ENCODE measurements around the gene CRTC1. TPM values are rescaled to one million over a fixed set of nuclear protein-coding genes. Genes with fewer than 3 reads are reported as not detected.

The CRTC1 gene
- total RNA-seq, 1 experiment from 2014 or later = 2.0 TPM

DNA sequence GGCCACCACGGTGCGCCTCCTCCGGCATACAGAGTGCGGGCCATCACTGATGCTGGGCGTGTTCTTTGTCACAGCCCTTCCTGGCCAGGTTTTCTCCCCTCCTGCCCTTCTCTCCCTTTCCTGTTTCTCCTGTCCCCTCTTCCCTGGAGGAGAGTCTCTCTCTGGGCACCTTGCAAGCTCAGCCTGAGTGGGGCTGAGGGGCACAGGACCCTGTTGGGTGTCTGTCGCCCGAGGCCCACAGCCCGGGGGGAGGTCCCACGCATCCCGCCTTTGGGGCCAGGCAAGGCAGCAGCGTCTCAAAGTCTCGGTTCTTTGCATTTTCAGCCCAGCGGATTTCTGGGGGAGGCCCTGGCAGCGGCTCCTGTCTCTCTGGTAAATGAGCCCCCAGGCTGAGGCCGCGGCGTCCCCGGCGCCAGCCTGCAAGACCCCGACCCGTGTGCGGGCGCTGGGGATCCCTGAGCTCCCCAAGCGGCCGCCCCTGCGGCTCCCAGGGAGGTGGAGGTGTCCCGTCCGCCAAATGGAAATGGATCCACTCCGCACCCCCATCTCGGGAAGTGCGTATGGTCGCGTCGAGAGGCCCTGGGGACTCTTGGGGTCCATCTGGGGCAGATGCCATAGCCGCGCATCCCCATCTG, 60.4 kb downstream of the CRTC1 start:
- no peak for DNase-seq (ENCODE audit: low read depth)

DNA sequence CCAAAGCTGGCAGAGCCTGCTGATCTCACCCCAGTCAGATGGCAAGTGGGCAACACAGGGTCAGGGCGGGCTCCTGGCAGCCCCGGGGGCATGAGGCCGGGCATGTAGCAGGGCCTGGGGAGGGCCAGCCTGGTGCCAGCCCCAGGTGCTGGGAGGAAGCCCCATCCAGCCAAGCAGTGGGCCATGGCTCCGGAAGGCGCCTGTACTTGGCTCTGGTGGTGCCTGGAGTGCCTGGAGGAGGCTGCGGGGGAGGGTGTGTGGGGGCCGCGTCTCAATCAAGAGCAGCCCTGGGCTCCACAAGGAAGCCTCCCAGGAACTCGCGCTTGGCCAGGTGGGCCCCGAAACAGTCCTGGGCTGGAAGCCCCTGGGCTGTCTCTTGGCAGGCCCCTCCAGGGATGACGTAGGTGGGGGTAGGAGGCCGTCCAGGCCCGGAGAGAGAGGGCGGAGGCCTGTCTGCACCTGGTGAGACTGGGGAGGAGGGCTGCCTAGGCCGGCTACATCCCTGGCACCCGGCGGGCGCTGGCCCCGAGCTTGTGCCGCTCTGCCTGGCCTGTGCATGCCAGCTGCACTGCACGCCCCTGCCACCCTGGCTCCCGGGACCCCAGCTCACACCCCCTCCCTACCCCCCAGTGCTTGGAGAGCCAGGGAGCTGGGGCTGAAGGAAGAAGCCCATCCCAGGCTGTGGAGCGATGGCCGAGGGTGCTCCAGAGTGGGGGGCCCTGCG, 61.7 kb downstream of the CRTC1 start:
- no peak for DNase-seq (ENCODE audit: low read depth)

DNA sequence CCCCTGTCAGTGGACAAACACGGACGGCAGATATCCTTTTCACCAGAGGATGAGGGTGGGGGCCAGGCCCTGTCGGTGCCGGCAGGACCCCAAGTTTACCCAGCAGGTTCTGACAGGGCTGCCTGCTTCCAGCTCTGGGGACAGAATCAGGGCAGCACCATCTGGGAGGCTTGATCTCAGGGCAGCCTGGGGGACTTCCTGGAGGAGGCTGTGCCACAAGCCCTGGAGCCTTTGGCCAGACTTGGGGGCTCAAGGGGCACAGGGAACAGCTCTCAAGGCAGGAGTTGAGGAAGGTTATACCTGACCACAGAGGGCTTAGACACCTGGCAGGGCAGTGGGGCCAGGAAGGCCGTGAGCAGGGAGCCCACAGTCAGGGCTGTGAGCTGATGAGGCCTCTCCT, 62.5 kb downstream of the CRTC1 start:
- DNase-seq (ENCODE audit: low read depth) = no peak

DNA sequence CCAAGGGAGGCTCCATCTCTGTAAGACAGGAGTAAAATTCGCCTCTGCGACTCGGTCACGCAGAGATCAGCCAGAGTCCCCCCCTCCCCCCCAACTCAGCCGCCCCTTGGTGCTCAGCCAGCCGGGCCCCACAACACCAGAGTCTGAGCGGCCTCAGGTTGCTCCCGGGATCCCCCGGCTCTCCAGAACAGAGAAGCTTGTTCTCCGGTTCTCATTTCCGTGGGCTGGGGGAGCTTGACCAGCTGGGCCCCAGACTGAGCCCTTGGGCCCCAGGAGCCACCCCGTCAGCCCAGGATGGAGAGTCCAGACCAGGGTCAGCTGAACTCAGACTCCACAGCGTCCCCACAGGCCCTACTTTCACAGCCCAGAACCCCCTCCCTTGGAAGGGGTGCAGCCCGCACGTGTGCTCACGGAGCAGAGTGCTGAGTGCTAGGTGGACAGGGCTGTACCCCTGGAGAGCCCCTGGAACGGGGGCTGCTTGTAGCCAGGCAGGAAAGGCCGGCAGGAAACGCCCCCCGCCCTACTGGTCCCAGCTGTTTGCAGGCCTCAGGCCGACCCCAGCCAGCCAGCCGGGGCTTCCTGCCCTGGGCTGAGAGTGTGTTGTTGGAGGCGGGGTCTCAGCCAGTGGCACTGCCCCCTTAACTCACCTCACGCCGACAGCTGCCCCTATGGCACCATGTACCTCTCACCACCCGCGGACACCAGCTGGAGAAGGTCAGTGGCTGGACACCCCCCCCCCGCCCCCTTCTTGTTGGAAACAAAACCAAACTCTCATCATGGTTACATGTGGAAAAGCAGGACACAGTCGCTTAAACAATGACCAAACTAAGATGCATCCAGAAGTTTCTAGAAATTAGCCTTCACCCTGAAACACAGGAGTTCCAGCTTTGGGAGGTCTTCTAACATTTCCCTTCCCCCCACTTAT, 63.2 kb downstream of the CRTC1 start:
- DNase-seq (ENCODE audit: low read depth) = no peak

DNA sequence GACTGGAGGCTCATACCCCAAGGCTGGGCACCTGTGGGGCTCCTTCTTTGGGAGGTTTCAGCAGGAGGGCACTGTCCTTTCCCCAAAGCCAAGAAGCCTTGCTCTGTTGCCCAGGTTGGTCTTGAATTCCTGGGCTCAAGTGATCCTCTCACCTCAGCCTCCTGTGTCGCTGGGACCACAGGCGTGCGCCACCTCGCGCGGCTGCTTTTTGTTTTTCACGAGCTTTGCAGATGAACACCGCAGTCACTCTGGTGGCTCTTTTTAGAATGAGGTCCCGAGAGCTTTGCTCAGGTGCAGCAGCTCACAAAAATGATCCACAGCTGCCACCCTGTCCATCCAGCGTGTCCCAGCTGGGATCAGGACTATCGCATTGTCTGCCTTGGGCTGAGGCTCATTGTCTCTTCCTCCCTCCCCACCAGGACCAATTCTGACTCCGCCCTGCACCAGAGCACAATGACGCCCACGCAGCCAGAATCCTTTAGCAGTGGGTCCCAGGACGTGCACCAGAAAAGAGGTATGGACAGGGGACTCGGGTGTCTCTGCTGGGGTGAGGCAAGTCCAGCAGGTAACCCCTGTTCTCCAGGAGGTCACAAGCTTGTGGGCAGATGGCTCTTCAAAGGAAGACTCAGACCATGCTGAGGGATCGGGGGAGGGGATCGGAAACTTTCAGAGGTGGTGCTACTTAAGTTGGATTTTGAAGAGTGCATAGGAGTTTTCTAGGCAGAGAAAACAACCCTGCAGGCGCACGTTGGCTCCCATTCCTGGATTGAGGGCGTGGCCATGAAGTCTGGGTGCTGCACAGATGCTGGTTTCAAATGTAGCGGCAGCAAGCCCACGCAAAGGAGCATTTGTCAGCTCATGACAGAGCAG, 66.1 kb downstream of the CRTC1 start:
- no peak for DNase-seq (ENCODE audit: low read depth)

DNA sequence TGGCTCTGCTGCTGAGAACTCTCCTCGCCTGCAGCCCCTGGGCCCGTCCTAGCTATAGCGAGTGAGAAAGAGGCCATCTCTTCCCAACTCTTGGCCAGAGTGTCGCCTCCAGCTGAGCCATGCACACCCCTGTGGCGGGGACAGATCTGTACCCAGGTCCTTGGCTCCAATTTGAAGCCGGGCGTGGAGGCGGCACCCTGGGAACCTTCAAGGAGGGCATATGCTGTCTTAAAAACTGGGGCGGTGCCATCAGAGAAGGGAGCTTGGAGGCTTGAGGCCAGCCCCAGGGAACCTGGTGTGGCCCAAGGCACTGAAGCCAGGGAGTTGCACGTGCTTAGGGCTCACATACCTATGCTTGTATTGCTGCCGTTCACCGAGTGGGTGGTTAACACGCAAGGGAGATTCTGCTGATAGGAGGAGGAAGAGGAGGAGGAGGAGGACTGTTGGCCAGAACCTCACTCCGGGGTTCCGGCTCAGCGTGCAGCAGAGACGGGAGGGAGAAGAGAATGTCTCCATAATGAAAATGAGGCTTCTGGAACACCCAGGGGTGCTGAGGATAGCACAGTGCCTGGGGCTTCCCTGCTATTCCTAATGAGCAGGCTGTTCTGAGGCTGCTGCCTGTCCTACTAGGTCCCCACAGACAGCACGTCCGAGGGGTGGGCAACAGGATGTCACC, 67.0 kb downstream of the CRTC1 start:
- DNase-seq (ENCODE audit: low read depth) = no peak

DNA sequence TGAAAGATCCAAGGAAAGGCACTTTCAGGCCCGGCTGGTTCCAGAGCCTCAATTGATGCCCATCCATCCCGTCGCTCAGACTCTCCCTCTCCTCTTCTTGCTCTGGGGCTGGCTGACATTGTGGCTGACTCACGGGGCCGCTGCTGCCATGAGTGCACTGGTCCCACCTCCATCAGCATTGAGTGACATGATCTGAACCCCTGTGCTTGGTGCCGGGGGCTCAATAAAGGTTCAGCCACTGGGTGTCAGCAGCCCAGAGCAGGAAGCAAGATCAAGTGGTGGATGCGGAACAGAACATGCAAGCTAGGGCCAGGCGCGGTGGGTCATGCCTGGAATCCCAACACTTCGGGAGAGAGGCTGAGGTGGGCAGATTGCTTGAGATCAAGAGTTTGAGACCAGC, 68.1 kb downstream of the CRTC1 start:
- no peak for DNase-seq (ENCODE audit: low read depth)

DNA sequence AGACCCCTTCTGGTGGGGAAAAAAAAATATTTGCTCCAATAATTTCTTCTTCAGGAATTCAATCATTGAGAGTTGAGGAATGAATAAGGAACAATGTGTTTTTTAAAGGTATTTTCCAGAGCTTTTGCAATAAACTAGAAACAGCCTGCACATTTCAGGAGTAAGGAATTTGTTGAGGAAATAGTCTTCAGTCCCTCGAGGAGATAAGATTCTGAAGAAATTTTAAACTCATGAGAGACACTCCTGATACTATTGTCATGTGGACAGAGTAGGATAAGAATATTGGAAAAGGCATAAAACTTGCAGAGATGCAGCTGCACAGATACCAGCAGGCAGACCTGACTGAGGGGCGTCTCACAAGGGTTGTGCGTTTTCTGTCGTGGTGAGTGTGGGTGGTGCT, 71.0 kb downstream of the CRTC1 start:
- DNase-seq (ENCODE audit: low read depth) = no peak

DNA sequence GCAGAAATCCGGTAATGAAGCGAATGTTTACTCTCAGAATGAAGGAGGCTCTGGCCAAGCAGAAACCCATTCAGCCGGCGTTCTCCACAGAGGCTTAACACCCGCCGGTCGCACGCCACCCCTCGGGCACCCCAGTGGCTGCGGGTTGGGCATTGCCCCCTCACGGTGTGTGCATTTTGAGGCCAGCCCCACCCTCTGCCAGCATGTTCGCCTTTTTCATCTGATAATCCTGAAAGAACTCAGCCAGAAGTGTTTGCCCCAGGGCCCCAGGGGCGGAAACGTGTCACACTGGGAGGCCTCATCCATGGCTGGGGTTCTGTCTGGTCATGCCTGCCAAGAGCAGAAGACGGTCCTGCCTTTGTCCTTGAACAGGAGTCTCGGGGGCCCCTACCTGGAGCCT, 73.4 kb downstream of the CRTC1 start:
- DNase-seq (ENCODE audit: low read depth) = no peak

DNA sequence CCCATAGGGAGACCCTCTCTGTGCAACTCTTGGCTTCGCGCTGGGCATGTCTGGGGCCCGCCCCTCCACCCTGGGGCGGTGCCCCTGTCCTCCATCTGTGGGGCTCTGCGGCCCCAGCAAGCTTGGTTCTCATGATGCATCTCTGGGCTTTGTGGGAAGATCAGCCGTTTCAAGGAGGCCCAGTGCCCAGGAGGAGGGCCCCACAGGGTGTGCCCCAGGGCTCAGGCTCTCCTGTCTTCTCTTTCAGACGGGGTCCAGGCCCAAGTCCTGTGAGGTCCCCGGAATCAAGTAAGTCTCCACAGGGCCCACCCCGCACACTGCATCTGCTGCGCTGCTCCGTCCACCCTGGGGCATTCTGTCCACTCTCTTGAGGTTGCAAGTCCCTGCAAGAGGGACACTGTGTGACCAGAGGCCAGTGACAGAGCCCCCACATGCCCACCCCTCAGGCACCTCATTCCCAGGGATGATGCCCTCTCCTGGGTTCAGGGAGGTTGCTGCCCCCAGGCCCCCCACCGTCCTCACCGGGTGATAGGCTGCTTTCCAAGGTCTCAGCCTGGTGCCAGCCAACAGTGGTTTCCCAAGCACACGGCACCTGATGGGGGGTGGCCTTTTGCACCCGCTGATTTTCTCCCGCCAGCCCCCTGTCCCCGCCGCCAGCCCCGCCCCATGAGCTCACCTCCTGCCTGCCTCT, 76.0 kb downstream of the CRTC1 start:
- no peak for DNase-seq (ENCODE audit: low read depth)

DNA sequence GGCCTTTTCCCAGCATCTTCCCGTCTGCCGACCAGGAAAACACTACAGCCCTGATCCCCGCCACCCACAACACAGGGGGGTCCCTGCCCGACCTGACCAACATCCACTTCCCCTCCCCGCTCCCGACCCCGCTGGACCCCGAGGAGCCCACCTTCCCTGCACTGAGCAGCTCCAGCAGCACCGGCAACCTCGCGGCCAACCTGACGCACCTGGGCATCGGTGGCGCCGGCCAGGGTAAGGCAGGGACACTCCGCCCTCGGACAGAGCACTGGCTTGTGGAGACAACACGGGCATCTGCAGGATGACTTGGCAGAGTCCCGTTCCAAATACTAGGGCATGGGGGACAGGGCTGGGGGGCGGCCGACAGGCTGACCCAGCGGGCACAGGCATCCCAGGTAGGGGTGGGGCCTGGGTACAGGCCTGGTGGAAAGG, 76.5 kb downstream of the CRTC1 start:
- no peak for DNase-seq (ENCODE audit: low read depth)

DNA sequence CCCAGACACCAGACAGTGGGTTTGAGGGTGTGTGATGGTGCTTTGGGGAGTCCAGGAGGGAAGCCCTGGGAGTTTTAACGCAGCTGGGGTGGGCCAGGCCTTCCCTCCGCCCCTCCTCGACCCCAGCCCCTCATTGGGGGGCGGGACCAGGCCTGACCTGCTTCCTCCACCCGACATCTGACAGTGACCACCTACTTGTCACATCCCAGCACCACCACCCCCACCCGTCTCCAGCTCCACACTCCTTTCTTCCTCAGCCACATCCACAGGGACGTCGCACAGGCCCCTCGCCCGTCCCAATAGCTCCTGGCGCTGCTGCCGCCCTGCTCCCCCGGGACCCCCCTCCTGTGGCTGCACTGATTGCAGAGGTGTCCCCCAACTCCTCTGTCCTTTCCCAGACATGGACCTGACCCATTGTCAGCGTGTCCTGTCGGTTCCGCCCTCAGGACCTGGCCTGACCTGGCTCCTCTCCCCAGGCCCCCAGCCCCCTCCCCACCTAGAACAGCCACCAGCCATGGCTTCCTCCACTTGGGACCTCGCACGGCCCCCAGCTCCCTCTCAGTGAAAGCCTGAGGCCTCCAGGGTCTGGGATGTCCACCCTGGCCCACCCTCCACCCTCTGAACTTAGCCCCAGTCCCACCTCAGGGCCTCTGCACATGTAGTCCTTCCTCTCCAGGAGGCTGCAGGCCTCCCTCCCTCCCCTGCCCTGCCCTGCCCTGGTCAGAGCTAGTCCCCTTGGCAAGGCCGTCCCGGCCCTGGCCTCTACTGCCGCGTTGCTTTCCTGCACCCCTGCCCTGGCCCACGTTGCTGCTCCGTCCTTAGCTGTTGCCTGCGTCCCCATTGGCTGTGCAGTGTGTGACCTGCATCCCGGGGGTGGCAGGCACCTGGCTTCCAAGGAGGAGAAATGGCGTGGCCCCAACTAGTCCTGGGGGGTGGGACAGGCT, 77.2 kb downstream of the CRTC1 start:
- DNase-seq (ENCODE audit: low read depth) = no peak

DNA sequence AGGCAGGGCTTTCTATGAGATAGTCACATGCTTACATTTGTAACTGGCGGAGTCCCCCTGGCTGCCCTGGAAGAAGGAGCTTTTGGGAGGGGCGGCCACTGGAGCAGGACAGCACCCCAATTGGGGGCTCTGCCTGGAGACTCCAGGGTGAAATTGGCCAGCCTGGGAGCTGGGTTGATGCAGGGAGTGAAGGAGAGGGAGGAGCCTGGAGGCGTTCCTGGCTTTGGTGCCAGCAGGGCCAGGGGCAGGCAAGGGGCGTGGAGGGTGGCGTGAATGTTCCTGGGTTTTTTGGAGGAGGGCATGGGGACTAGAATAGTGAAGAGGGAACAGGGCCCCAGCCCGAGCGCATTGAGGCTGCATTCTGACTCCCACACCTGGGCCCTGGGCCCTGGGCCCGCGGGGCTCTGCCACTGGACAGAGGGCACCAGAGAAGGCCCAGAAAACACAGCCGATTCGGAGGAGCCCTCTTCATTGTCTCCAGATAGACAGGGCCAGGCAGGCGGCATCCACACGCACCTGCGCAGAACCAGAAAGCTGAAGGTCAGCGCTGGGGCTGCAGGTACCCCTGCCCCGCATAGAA, 78.1 kb downstream of the CRTC1 start:
- no peak for DNase-seq (ENCODE audit: low read depth)

DNA sequence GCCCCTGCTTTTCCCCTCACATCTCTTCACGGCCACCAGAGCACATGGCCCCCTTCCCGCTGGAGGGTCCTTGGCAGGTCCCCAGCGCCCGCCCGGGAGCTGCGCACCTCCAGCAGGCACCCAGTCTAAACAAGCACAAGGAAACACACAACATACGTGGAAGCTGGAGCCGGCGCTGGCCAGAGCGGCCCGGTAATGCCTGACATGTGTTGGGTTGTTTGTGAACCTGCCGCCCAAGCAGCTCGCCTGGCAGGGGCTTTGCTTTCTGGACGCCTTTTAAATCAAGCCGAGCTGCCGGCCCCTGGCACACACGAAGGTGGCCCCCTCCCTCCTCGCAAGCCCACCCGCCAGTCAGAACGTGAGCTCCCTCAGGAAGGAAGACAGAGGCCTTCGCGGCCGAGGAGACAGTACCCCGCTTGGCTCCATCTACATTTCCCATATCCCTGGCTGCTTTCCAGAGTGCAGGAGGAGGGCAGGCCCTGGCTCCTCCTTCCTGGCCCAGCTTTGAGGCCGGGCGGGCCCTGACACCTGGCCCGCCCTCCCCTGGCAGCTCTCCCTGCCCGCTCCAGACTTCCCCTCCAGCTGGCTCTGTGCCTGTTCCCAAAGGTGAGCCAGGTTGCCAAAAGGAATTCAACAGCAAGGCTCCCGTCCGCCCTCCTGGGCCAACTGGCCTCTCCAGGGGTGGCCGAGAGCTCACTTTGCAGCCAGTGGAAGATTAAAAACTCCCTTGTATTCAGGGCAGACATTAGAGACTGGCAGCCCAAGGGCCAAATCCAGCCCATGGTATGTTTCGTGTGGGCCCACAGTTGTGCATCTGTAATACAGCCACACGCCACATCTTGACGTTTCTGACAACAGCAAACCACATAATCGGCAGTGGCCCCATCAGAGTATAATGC, 78.9 kb downstream of the CRTC1 start:
- no peak for DNase-seq (ENCODE audit: low read depth)

DNA sequence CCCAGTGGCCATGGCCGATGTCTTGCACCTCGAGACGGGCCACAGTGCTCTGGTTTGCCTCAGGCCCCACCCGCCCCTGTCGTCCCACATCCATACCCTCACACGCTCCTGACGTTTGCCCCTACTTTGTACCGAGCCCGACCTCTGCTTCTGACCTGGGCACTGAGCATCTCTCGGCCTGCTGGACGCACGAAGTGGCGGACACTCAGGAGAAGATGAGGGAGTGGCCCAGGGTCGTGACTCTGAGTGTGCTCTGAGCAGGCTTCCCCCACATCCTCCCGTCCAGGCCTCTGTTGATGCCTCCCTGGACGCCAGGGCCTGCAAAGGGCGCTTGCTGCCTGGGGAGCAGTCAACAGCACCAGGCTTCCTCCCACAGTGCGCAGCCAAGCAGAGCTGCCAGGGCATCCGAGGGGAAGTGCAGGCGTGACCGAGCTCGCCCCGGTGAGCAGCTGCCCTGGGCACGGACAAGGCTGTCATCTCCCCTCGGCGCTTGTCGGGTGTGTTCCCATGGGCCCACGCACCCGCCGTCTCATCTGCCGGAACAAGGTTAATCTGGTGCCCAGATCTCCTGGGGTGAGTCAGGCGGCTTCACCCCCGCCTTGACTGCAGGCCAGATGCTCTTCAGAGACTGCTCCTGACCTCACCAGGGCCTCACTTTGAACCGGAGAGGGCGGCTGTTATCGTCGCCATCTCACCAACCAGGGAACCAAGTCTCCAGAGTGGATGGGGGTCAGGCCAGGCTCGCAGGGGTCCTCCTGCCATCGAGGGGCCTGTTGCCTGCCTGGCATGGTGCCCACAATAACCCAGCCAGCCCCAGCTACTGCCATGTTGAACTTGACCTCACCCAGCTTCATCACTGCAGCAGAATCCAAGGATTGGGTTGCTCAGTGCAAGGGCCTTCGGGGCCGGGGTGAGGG, 80.5 kb downstream of the CRTC1 start:
- peak; percentile 92 for DNase-seq (ENCODE audit: low read depth)

DNA sequence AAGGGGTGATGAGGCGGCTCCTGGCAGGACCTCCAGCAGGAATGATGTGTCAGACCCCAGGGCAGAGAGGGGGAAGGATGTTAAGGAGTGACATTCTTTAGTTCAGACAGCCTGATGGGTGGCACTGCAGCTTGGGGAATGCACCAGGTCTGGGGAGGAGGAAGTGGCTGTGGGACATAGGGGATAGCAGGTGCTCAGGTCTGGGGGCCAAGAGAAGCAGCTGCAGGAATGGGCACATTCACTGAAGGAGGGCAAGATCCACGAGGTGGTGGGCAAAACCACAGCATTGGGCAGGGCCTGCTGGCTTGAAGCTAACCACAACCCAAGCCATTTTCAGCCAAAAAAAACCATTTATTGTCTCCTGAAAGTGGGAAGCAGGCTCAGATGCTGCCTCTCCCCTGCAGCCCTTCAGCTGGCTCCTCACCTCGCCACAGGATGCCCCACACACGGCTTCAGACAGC, 81.1 kb downstream of the CRTC1 start:
- DNase-seq (ENCODE audit: low read depth) = peak; percentile 82

Data from LHCN-M2 (cell line).